H9 (cell line): ENCODE measurements around the gene P4HA1. TPM values are rescaled to one million over a fixed set of nuclear protein-coding genes. Genes with fewer than 3 reads are reported as not detected.

Experiments used
- DNase-seq: peaks from one replicate; pipeline ENCODE4 v3.0.0-alpha.2; 2017
- H2AFZ ChIP-seq: one replicate; pipeline ENCODE4 v1.6.1; 2013; ENCODE audit warnings: mild to moderate bottlenecking, low read length, control low read depth, moderate library complexity
- H2AK5ac ChIP-seq: 2 replicates; pipeline ENCODE4 v1.6.1; 2013; ENCODE audit warnings: low read length, control low read depth, mixed read lengths; ENCODE audit not compliant: insufficient read length
- H2BK120ac ChIP-seq: one replicate; pipeline ENCODE4 v1.6.1; 2013; ENCODE audit warnings: low read depth, mild to moderate bottlenecking, low read length, control low read depth, inconsistent platforms; ENCODE audit not compliant: poor library complexity, severe bottlenecking
- H2BK12ac ChIP-seq: 2 replicates; pipeline ENCODE4 v1.6.1; 2013; ENCODE audit warnings: low read length, control low read depth, mixed read lengths, low read depth; ENCODE audit not compliant: insufficient read length
- H2BK15ac ChIP-seq: 2 replicates; pipeline ENCODE4 v1.6.1; 2013; ENCODE audit warnings: low read depth, low read length, control low read depth
- H2BK20ac ChIP-seq: one replicate; pipeline ENCODE4 v1.6.1; 2013; ENCODE audit warnings: low read depth, mild to moderate bottlenecking, low read length, control low read depth, inconsistent platforms; ENCODE audit not compliant: poor library complexity, severe bottlenecking
- H2BK5ac ChIP-seq: 2 replicates; pipeline ENCODE4 v1.6.1; 2013; ENCODE audit warnings: low read length, control low read depth, mixed read lengths; ENCODE audit not compliant: insufficient read length
- H3K14ac ChIP-seq: 2 replicates; pipeline ENCODE4 v1.6.1; 2013; ENCODE audit warnings: low read length, control low read depth; ENCODE audit not compliant: insufficient read depth
- H3K18ac ChIP-seq: 2 replicates; pipeline ENCODE4 v1.6.1; 2013; ENCODE audit warnings: low read depth, mild to moderate bottlenecking, mixed read lengths, low read length, control low read depth; ENCODE audit not compliant: insufficient read length
- H3K23ac ChIP-seq: 2 replicates; pipeline ENCODE4 v1.6.1; 2013; ENCODE audit warnings: low read length, control low read depth, mixed read lengths, low read depth; ENCODE audit not compliant: insufficient read length
- H3K23me2 ChIP-seq: 2 replicates; pipeline ENCODE4 v1.6.1; 2013; ENCODE audit warnings: low read depth, mild to moderate bottlenecking, mixed read lengths, low read length, control low read depth; ENCODE audit not compliant: insufficient read length, poor library complexity, severe bottlenecking
- H3K27ac ChIP-seq: 2 replicates; pipeline ENCODE4 v1.5.1; 2013; ENCODE audit warnings: low read length, control low read depth, mixed read lengths, low read depth; ENCODE audit not compliant: insufficient read length
- H3K27me3 ChIP-seq: 2 replicates; pipeline ENCODE4 v1.6.1; 2013; ENCODE audit warnings: low read length, control low read depth, inconsistent platforms; ENCODE audit not compliant: insufficient read depth
- H3K4ac ChIP-seq: 2 replicates; pipeline ENCODE4 v1.6.1; 2013; ENCODE audit warnings: low read depth, mild to moderate bottlenecking, control low read depth, inconsistent platforms, low read length, moderate library complexity
- H3K4me1 ChIP-seq: 2 replicates; pipeline ENCODE4 v1.6.1; 2013; ENCODE audit warnings: low read length, control low read depth, inconsistent platforms; ENCODE audit not compliant: insufficient read depth
- H3K4me2 ChIP-seq: 2 replicates; pipeline ENCODE4 v1.6.1; 2013; ENCODE audit warnings: low read length, control low read depth, mixed read lengths; ENCODE audit not compliant: insufficient read length, insufficient read depth
- H3K56ac ChIP-seq: 2 replicates; pipeline ENCODE4 v1.6.1; 2013; ENCODE audit warnings: low read depth, mild to moderate bottlenecking, mixed read lengths, low read length, control low read depth; ENCODE audit not compliant: insufficient read length
- H3K79me1 ChIP-seq: 2 replicates; pipeline ENCODE4 v1.6.1; 2013; ENCODE audit warnings: low read depth, mild to moderate bottlenecking, moderate library complexity, low read length, control low read depth, inconsistent platforms; ENCODE audit not compliant: insufficient read depth, poor library complexity, severe bottlenecking
- H3K79me2 ChIP-seq: 2 replicates; pipeline ENCODE4 v1.6.1; 2013; ENCODE audit warnings: low read length, control low read depth, inconsistent platforms; ENCODE audit not compliant: insufficient read depth
- H3K9ac ChIP-seq: 2 replicates; pipeline ENCODE4 v1.6.1; 2013; ENCODE audit warnings: low read length, control low read depth, mixed read lengths; ENCODE audit not compliant: insufficient read length; ENCODE audit errors: extremely low read depth
- H3K9me3 ChIP-seq: one replicate; pipeline ENCODE4 v1.6.1; 2013; ENCODE audit warnings: low read depth, low read length, inconsistent platforms; ENCODE audit not compliant: control insufficient read depth
- H3T11ph ChIP-seq: one replicate; pipeline ENCODE4 v1.6.1; 2013; ENCODE audit warnings: mild to moderate bottlenecking, low read length, control low read depth, inconsistent platforms
- H4K20me1 ChIP-seq: one replicate; pipeline ENCODE4 v1.6.1; 2013; ENCODE audit not compliant: control insufficient read depth, insufficient read length, insufficient read depth
- H4K5ac ChIP-seq: 2 replicates; pipeline ENCODE4 v1.6.1; 2013; ENCODE audit warnings: low read depth, mild to moderate bottlenecking, mixed read lengths, low read length, control low read depth; ENCODE audit not compliant: insufficient read length
- H4K8ac ChIP-seq: replicated peaks from 2 replicates; pipeline ENCODE4 v1.6.1; 2013; ENCODE audit warnings: low read length, control low read depth, mixed read lengths, low read depth; ENCODE audit not compliant: insufficient read length
- H4K91ac ChIP-seq: 2 replicates; pipeline ENCODE4 v1.6.1; 2013; ENCODE audit warnings: low read depth, mild to moderate bottlenecking, moderate library complexity, mixed read lengths, low read length, control low read depth; ENCODE audit not compliant: insufficient read length
- H3K27ac Mint-ChIP-seq, 3 experiments: 2 replicates in 2 of 3; 3 replicates in 1 of 3; pipeline ENCODE4 v1.8.0; 2020 to 2021; ENCODE audit warnings: mixed read lengths in 3 of 3, mild to moderate bottlenecking in 1 of 3, moderate library complexity in 1 of 3
- H3K27me3 Mint-ChIP-seq: 2 replicates; pipeline ENCODE4 v1.8.0; 2021; ENCODE audit warnings: low read depth, mild to moderate bottlenecking, moderate library complexity, mixed read lengths
- H3K36me3 Mint-ChIP-seq, 3 experiments: 2 replicates in 2 of 3; 3 replicates in 1 of 3; pipeline ENCODE4 v1.8.0; 2020 to 2021; ENCODE audit warnings: low read depth in 3 of 3, mixed read lengths in 3 of 3; ENCODE audit not compliant: insufficient read depth in 1 of 3
- H3K4me1 Mint-ChIP-seq, 2 experiments: 2 replicates each; pipeline ENCODE4 v1.8.0; 2020; ENCODE audit warnings: mixed read lengths in 2 of 2
- H3K4me3 Mint-ChIP-seq, 2 experiments: 2 replicates in 1 of 2; 3 replicates in 1 of 2; pipeline ENCODE4 v1.8.0; 2020 to 2021; ENCODE audit warnings: mild to moderate bottlenecking in 2 of 2, mixed read lengths in 2 of 2, moderate library complexity in 1 of 2
- H3K9me3 Mint-ChIP-seq, 2 experiments: 2 replicates in 1 of 2; 3 replicates in 1 of 2; pipeline ENCODE4 v1.8.0; 2020; ENCODE audit warnings: mild to moderate bottlenecking in 2 of 2, mixed read lengths in 2 of 2, moderate library complexity in 1 of 2
- WGBS: extraction: QIAGEN DNeasy Blood & Tissue Kit; methylation state at CpG from one replicate; pipeline ENCODE4 v1.1.7; 2013; ENCODE audit warnings: missing lambda C conversion rate, low lambda C conversion rate, mixed read lengths; ENCODE audit not compliant: insufficient read length; ENCODE audit errors: extremely low coverage; 5-methylcytosine and 5-hydroxymethylcytosine counted together
- total RNA-seq: library from RNA; stranded (reverse); gene quantifications from 2 replicates; pipeline ENCODE4 v1.2.1, GENCODE V29; 2021
- TF ChIP-seq, protein P1 (sequence below): fragments of 200-600 bp; sonication (generic); conservative IDR thresholded peaks from 3 replicates; pipeline ENCODE4 v1.8.0; 2021; ENCODE audit warnings: antibody characterized with exemption, mild to moderate bottlenecking

P4HA1 gene
- total RNA-seq, 1 experiment from 2014 or later = 48.6 TPM

DNA sequence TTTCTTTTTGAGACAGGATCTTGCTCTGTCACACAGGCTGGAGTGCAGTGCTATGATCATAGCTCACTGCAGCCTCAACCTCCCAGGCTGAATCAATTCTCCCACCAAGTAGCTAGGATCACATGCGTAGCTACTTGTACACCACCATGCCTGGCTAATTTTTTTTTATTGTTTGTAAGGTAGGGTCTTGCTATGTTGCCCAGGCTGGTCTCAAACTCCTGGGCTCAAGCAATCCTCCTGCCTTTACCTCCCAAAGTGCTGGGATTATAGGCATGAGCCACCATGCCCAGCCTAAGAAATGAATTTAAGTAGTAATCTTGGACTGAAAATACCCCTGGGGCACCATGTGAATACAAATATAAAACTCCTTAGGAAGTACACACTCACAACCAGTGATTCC, 19.4 kb upstream of the P4HA1 start:
- no peak for DNase-seq
- Histone ChIP-seq H4K5ac (no peak overlapping the region), H3K4me1 (no peaks in the 10 kb centered on the region), H3K56ac (no peak overlapping the region), H2BK5ac (no peak overlapping the region), H3K14ac (no peak overlapping the region), H4K20me1 (no peaks in the 10 kb centered on the region), H3K4me2 (no peak overlapping the region), H4K91ac (no peak overlapping the region), H2AK5ac (no peak overlapping the region), H3K4ac (no peak overlapping the region), H3K18ac (no peak overlapping the region), H2BK12ac (no peak overlapping the region), H3K79me1 (no peaks in the 10 kb centered on the region), H2BK15ac (no peak overlapping the region), H3K79me2 (no peaks in the 10 kb centered on the region), H3K9ac (no peak overlapping the region), H4K8ac (no peak overlapping the region), H3K23ac (no peak overlapping the region), H3K9me3 (no peaks in the 10 kb centered on the region), H3T11ph (no peak overlapping the region), H2BK20ac (no peak overlapping the region), H3K27ac (no peak overlapping the region), H3K27me3 (no peaks in the 10 kb centered on the region), H2AFZ (no peak overlapping the region), H2BK120ac (no peak overlapping the region), H3K23me2 (no peaks in the 10 kb centered on the region)
- Mint-ChIP-seq H3K4me3 (no peak overlapping the region), H3K9me3 (no peaks in the 10 kb centered on the region), H3K4me1 (peaks cover 11 to 13% of the 10 kb centered on the region in 2 experiments), H3K27ac (no peak overlapping the region), H3K36me3 (peaks cover 2 to 8% (median 4%) of the 10 kb centered on the region in 3 experiments; a peak in 4 of 7 replicates), H3K27me3 (no peaks in the 10 kb centered on the region)
- TF ChIP-seq, protein P1, sequence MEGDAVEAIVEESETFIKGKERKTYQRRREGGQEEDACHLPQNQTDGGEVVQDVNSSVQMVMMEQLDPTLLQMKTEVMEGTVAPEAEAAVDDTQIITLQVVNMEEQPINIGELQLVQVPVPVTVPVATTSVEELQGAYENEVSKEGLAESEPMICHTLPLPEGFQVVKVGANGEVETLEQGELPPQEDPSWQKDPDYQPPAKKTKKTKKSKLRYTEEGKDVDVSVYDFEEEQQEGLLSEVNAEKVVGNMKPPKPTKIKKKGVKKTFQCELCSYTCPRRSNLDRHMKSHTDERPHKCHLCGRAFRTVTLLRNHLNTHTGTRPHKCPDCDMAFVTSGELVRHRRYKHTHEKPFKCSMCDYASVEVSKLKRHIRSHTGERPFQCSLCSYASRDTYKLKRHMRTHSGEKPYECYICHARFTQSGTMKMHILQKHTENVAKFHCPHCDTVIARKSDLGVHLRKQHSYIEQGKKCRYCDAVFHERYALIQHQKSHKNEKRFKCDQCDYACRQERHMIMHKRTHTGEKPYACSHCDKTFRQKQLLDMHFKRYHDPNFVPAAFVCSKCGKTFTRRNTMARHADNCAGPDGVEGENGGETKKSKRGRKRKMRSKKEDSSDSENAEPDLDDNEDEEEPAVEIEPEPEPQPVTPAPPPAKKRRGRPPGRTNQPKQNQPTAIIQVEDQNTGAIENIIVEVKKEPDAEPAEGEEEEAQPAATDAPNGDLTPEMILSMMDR = no peak
- no CpG with 5 or more reads among the region's 1 CpG for WGBS
